ENCODE data around the gene KCTD8. TPM values are rescaled to one million over a fixed set of nuclear protein-coding genes. Genes with fewer than 3 reads are reported as not detected.

KCTD8 gene
- total RNA-seq, 1 experiment from 2014 or later: 1.1 TPM

DNA sequence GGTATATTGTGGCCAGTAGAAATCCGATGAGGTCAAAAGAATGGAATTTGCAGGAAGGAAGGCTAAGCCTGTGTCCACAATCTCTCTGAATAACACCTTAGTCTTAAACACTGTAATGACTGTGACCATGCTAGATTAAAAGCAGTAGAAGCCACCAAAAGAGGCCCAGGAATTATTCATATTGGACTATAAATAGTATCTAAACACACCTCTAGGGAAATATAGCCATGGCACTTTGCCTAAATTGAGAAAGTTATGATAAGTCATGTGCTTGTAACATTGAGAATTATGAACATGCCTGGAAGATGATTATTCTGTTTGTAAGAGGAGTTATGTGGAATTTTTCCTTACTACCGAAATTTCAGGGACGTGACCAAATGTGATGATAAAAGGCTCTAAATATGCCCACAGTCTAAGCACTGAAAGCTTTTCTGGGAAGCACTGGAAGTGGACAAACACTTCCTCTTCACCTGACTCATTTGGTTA lies 298.5 kb downstream of the KCTD8 start:
- no peak overlapping the region for H4K91ac ChIP-seq (ENCODE audit: insufficient read length, low read depth, low read length)
- H2BK120ac ChIP-seq (ENCODE audit: low read depth, low read length, poor library complexity, severe bottlenecking): no peak overlapping the region
- H3K4me2 ChIP-seq (ENCODE audit: insufficient read depth, insufficient read length, low read length): no peak overlapping the region
- no peak for TF ChIP-seq CTCF (conservative IDR thresholded peaks at IDR 0.05)
- no peak overlapping the region for H3K23ac ChIP-seq (ENCODE audit: insufficient read length, low read depth, low read length)
- no peak overlapping the region for H2BK15ac ChIP-seq (ENCODE audit: low read depth, low read length)
- Mint-ChIP-seq H3K36me3 (ENCODE audit: insufficient read depth in 1 of 3, low read depth in 3 of 3) (peaks cover 0 to 13% (median 5%) of the 10 kb centered on the region in 3 experiments; a peak in 6 of 7 replicates), H3K27ac (no peak overlapping the region), H3K9me3 (peaks cover 3 to 11% of the 10 kb centered on the region in 2 experiments; a peak in 4 of 5 replicates), H3K4me3 (no peak overlapping the region), H3K27me3 (ENCODE audit: low read depth) (no peaks in the 10 kb centered on the region), H3K4me1 (peaks cover 0 to 5% of the 10 kb centered on the region in 2 experiments; a peak in 2 of 4 replicates)
- H3K14ac ChIP-seq (ENCODE audit: insufficient read depth, low read length): no peak overlapping the region
- H2AFZ ChIP-seq (ENCODE audit: low read length): no peak overlapping the region
- DNase-seq: no peak
- H4K20me1 ChIP-seq (ENCODE audit: control insufficient read depth, insufficient read depth, insufficient read length): no peaks in the 10 kb centered on the region
- no peak overlapping the region for H2BK20ac ChIP-seq (ENCODE audit: low read depth, low read length, poor library complexity, severe bottlenecking)
- H2BK12ac ChIP-seq (ENCODE audit: insufficient read length, low read depth, low read length): no peak overlapping the region
- no peak overlapping the region for H3K18ac ChIP-seq (ENCODE audit: insufficient read length, low read depth, low read length)
- WGBS (ENCODE audit: extremely low coverage, insufficient read length, low lambda C conversion rate): no CpG with 5 or more reads among the region's 3 CpGs
- H2AK5ac ChIP-seq (ENCODE audit: insufficient read length, low read length): no peak overlapping the region
- H3K79me2 ChIP-seq (ENCODE audit: insufficient read depth, low read length): no peaks in the 10 kb centered on the region
- no peak overlapping the region for H3K56ac ChIP-seq (ENCODE audit: insufficient read length, low read depth, low read length)
- H4K8ac ChIP-seq (replicated peaks; ENCODE audit: insufficient read length, low read depth, low read length): no peak overlapping the region
- H2BK5ac ChIP-seq (ENCODE audit: insufficient read length, low read length): no peak overlapping the region
- H3K23me2 ChIP-seq (ENCODE audit: insufficient read length, low read depth, low read length, poor library complexity, severe bottlenecking): no peaks in the 10 kb centered on the region
- H3K4me1 ChIP-seq (ENCODE audit: insufficient read depth, low read length): no peaks in the 10 kb centered on the region
- no peak overlapping the region for H4K5ac ChIP-seq (ENCODE audit: insufficient read length, low read depth, low read length)
- H3K79me1 ChIP-seq (ENCODE audit: insufficient read depth, low read depth, low read length, poor library complexity, severe bottlenecking): no peaks in the 10 kb centered on the region
- no peak overlapping the region for H3K27ac ChIP-seq (ENCODE audit: insufficient read length, low read depth, low read length)
- H3K9me3 ChIP-seq (ENCODE audit: control insufficient read depth, low read depth, low read length): no peaks in the 10 kb centered on the region
- no peak overlapping the region for H3K4ac ChIP-seq (ENCODE audit: low read depth, low read length)
- H3K9ac ChIP-seq (ENCODE audit: extremely low read depth, insufficient read length, low read length): no peak overlapping the region
- H3T11ph ChIP-seq (ENCODE audit: low read length): no peak overlapping the region
- no peaks in the 10 kb centered on the region for H3K27me3 ChIP-seq (ENCODE audit: insufficient read depth, low read length)

Measured in H9 (cell line).